AG09309 (cell line): ENCODE measurements around the gene KRT35.
A peak's percentile ranks its signal among the peaks of the same experiment; 100 is the strongest.

Experiments used
- DNase-seq: peaks from one replicate; pipeline ENCODE4 v3.0.0-alpha.2; 2010; ENCODE audit warnings: low read depth
- H3K4me3 ChIP-seq: 2 replicates; pipeline ENCODE4 v1.5.1; 2011; ENCODE audit warnings: mild to moderate bottlenecking, low read depth, low read length, moderate library complexity; ENCODE audit not compliant: control insufficient read depth
- CTCF ChIP-seq: IDR thresholded peaks from 2 replicates; pipeline ENCODE4 v1.5.1; 2011; ENCODE audit warnings: mild to moderate bottlenecking, low read depth, low read length, inconsistent platforms; ENCODE audit not compliant: insufficient read depth, control insufficient read depth; ENCODE audit errors: missing control alignments

KRT35 gene

GRCh38 chr17:41504246-41504977 is 23.5 kb upstream of the KRT35 start:
- TF ChIP-seq CTCF: no peak
- no peak overlapping the region for H3K4me3 ChIP-seq
- DNase-seq: no peak

DNA sequence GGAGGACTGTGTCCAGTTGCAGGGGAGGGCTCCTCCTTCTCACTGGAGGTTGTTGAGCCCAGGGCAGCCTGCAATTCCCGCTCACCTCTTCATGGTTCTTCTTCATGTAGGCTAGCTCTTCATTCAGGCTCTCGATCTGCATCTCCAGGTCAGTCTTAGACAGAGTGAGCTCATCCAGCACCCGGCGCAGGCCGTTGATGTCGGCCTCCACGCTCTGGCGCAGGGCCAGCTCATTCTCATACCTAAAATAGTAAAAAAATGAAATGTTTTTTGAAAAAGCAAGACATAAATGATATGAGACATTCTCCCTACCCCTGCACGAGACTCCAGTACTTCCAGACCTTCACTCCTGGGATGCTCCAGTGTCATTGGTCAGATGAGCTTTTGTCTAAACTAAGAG is 22.3 kb upstream of the KRT35 start:
- no peak overlapping the region for H3K4me3 ChIP-seq
- DNase-seq: no peak
- TF ChIP-seq CTCF: no peak

GRCh38 chr17:41500131-41500911 is 19.4 kb upstream of the KRT35 start:
- TF ChIP-seq CTCF: no peak
- DNase-seq: no peak
- no peak overlapping the region for H3K4me3 ChIP-seq

GRCh38 chr17:41499714-41500113 is 18.8 kb upstream of the KRT35 start:
- H3K4me3 ChIP-seq: no peak overlapping the region
- TF ChIP-seq CTCF: no peak
- DNase-seq: no peak

DNA sequence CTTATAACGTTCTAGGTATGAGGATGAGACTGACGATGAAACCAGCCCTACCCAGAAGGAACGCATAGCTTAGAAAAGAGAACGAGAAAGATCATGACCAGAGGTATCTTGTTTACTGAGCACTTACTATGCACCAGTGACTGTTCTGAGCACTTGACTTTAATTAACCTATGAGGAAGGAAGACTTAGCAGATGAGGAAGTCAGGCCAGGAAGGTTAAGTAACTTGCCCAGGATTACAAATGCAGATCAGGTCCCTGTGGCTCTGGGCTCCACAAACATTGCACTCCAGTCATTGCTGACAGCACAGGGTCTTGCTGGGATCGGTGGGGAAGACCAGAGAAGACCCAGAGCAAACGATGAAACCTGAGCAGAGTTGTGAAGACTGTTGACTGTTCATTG is 17.3 kb upstream of the KRT35 start:
- no peak for DNase-seq
- no peak for TF ChIP-seq CTCF
- no peak overlapping the region for H3K4me3 ChIP-seq

GRCh38 chr17:41496803-41497484 is 16.0 kb upstream of the KRT35 start:
- peak; percentile 61 for DNase-seq
- H3K4me3 ChIP-seq: no peak overlapping the region

More at GRCh38 chr17:41496803-41497484, 16.0 kb upstream of the KRT35 start:
- peak; percentile 88 for TF ChIP-seq CTCF
